ENCODE data around the gene PHLDA3. TPM values are rescaled to one million over a fixed set of nuclear protein-coding genes. Genes with fewer than 3 reads are reported as not detected.

The PHLDA3 gene
- total RNA-seq, 1 experiment from 2014 or later: not detected

- Histone ChIP-seq H4K20me1 (ENCODE audit: insufficient read depth, low read depth, low read length) (no peaks in the 10 kb centered on the region), H3K4me2 (ENCODE audit: low read depth, low read length, poor library complexity, severe bottlenecking) (no peak overlapping the region), H3K4me1 (ENCODE audit: low read length) (peaks cover 74% of the 10 kb centered on the region), H3K27ac (ENCODE audit: low read length) (no peak overlapping the region), H3K36me3 (ENCODE audit: insufficient read depth, low read length) (no peaks in the 10 kb centered on the region), H3K9me3 (ENCODE audit: low read length) (no peaks in the 10 kb centered on the region), H3K79me2 (ENCODE audit: low read length) (no peaks in the 10 kb centered on the region; the same call in 1 of the 2 replicates), H3K4me3 (ENCODE audit: low read length) (no peak overlapping the region), H3K27me3 (ENCODE audit: low read length) (no peaks in the 10 kb centered on the region), H3K9me2 (replicated peaks; ENCODE audit: insufficient read depth, low read length) (no peaks in the 10 kb centered on the region), H3K9ac (ENCODE audit: low read length) (no peak overlapping the region), H2AFZ (ENCODE audit: low read length) (no peak overlapping the region)
- no peak for DNase-seq
Measured at GRCh38 chr1:201434266-201434665, 34.7 kb downstream of the PHLDA3 start.

GRCh38 chr1:201433609-201434008, 35.4 kb downstream of the PHLDA3 start:
- H3K27ac ChIP-seq (ENCODE audit: low read length): no peak overlapping the region
- H3K36me3 ChIP-seq (ENCODE audit: insufficient read depth, low read length): no peaks in the 10 kb centered on the region
- H3K9ac ChIP-seq (ENCODE audit: low read length): no peak overlapping the region
- no peak overlapping the region for H3K4me3 ChIP-seq (ENCODE audit: low read length)
- no peaks in the 10 kb centered on the region for H4K20me1 ChIP-seq (ENCODE audit: insufficient read depth, low read depth, low read length)
- H2AFZ ChIP-seq (ENCODE audit: low read length): no peak overlapping the region
- no peak for DNase-seq
- no peaks in the 10 kb centered on the region for H3K9me3 ChIP-seq (ENCODE audit: low read length)
- no peaks in the 10 kb centered on the region for H3K27me3 ChIP-seq (ENCODE audit: low read length)
- H3K4me1 ChIP-seq (ENCODE audit: low read length): peaks cover 74% of the 10 kb centered on the region
- H3K9me2 ChIP-seq (replicated peaks; ENCODE audit: insufficient read depth, low read length): no peaks in the 10 kb centered on the region
- no peak overlapping the region for H3K4me2 ChIP-seq (ENCODE audit: low read depth, low read length, poor library complexity, severe bottlenecking)
- no peaks in the 10 kb centered on the region; the same call in 1 of the 2 replicates for H3K79me2 ChIP-seq (ENCODE audit: low read length)

- peak overlapping the region; percentile 77 for H3K9ac ChIP-seq (ENCODE audit: low read length)
- H2AFZ ChIP-seq (ENCODE audit: low read length): peak overlapping the region; percentile 32; the same call in 1 of the 2 replicates
- H3K4me2 ChIP-seq (ENCODE audit: low read depth, low read length, poor library complexity, severe bottlenecking): peak overlapping the region; percentile 69
- no peaks in the 10 kb centered on the region for H3K9me2 ChIP-seq (replicated peaks; ENCODE audit: insufficient read depth, low read length)
- no peaks in the 10 kb centered on the region; the same call in 1 of the 2 replicates for H3K79me2 ChIP-seq (ENCODE audit: low read length)
- H3K9me3 ChIP-seq (ENCODE audit: low read length): no peaks in the 10 kb centered on the region
- no peaks in the 10 kb centered on the region for H3K27me3 ChIP-seq (ENCODE audit: low read length)
- H3K4me1 ChIP-seq (ENCODE audit: low read length): peaks cover 87% of the 10 kb centered on the region
- no peaks in the 10 kb centered on the region for H4K20me1 ChIP-seq (ENCODE audit: insufficient read depth, low read depth, low read length)
- H3K36me3 ChIP-seq (ENCODE audit: insufficient read depth, low read length): no peaks in the 10 kb centered on the region
- peak overlapping the region; percentile 64; the same call in 1 of the 2 replicates for H3K4me3 ChIP-seq (ENCODE audit: low read length)
- DNase-seq: no peak
- peak overlapping the region; percentile 99 for H3K27ac ChIP-seq (ENCODE audit: low read length)
Measured at GRCh38 chr1:201430776-201431175, 38.2 kb downstream of the PHLDA3 start.

GRCh38 chr1:201429736-201430501, 39.1 kb downstream of the PHLDA3 start:
- Histone ChIP-seq H3K9me2 (replicated peaks; ENCODE audit: insufficient read depth, low read length) (no peaks in the 10 kb centered on the region), H3K79me2 (ENCODE audit: low read length) (no peaks in the 10 kb centered on the region; the same call in 1 of the 2 replicates), H3K9ac (ENCODE audit: low read length) (peak overlapping the region; percentile 77), H4K20me1 (ENCODE audit: insufficient read depth, low read depth, low read length) (no peaks in the 10 kb centered on the region), H3K4me2 (ENCODE audit: low read depth, low read length, poor library complexity, severe bottlenecking) (peak overlapping the region; percentile 69), H3K36me3 (ENCODE audit: insufficient read depth, low read length) (no peaks in the 10 kb centered on the region), H3K9me3 (ENCODE audit: low read length) (no peaks in the 10 kb centered on the region), H3K4me1 (ENCODE audit: low read length) (peaks cover 85% of the 10 kb centered on the region), H3K4me3 (ENCODE audit: low read length) (peak overlapping the region; percentile 64), H3K27ac (ENCODE audit: low read length) (peak overlapping the region; percentile 99), H3K27me3 (ENCODE audit: low read length) (no peaks in the 10 kb centered on the region), H2AFZ (ENCODE audit: low read length) (0 out of 2 replicates have a peak overlapping the region, but pooled peaks have one; percentile 32)
- peak; percentile 70 for DNase-seq

- peak overlapping the region; percentile 69 for H3K4me2 ChIP-seq (ENCODE audit: low read depth, low read length, poor library complexity, severe bottlenecking)
- no peak overlapping the region for H2AFZ ChIP-seq (ENCODE audit: low read length)
- no peaks in the 10 kb centered on the region for H3K9me3 ChIP-seq (ENCODE audit: low read length)
- H3K4me1 ChIP-seq (ENCODE audit: low read length): peaks cover 90% of the 10 kb centered on the region
- H3K27me3 ChIP-seq (ENCODE audit: low read length): no peaks in the 10 kb centered on the region
- no peaks in the 10 kb centered on the region for H3K9me2 ChIP-seq (replicated peaks; ENCODE audit: insufficient read depth, low read length)
- peak overlapping the region; percentile 64; the same call in 1 of the 2 replicates for H3K4me3 ChIP-seq (ENCODE audit: low read length)
- no peaks in the 10 kb centered on the region for H4K20me1 ChIP-seq (ENCODE audit: insufficient read depth, low read depth, low read length)
- peak overlapping the region; percentile 99 for H3K27ac ChIP-seq (ENCODE audit: low read length)
- no peak for DNase-seq
- H3K9ac ChIP-seq (ENCODE audit: low read length): peak overlapping the region; percentile 77
- H3K36me3 ChIP-seq (ENCODE audit: insufficient read depth, low read length): no peaks in the 10 kb centered on the region
- H3K79me2 ChIP-seq (ENCODE audit: low read length): no peaks in the 10 kb centered on the region; the same call in 1 of the 2 replicates
Measured at GRCh38 chr1:201427963-201428362, 41.0 kb downstream of the PHLDA3 start.

GRCh38 chr1:201426479-201427310, 42.3 kb downstream of the PHLDA3 start:
- Histone ChIP-seq H3K9ac (ENCODE audit: low read length) (peak overlapping the region; percentile 41; the same call in 1 of the 2 replicates), H4K20me1 (ENCODE audit: insufficient read depth, low read depth, low read length) (no peaks in the 10 kb centered on the region), H3K27ac (ENCODE audit: low read length) (peak overlapping the region; percentile 99), H2AFZ (ENCODE audit: low read length) (no peak overlapping the region), H3K4me3 (ENCODE audit: low read length) (no peak overlapping the region), H3K36me3 (ENCODE audit: insufficient read depth, low read length) (no peaks in the 10 kb centered on the region), H3K79me2 (ENCODE audit: low read length) (no peaks in the 10 kb centered on the region; the same call in 1 of the 2 replicates), H3K4me1 (ENCODE audit: low read length) (peaks cover 99% of the 10 kb centered on the region), H3K9me2 (replicated peaks; ENCODE audit: insufficient read depth, low read length) (no peaks in the 10 kb centered on the region), H3K4me2 (ENCODE audit: low read depth, low read length, poor library complexity, severe bottlenecking) (peak overlapping the region; percentile 7), H3K9me3 (ENCODE audit: low read length) (no peaks in the 10 kb centered on the region), H3K27me3 (ENCODE audit: low read length) (no peaks in the 10 kb centered on the region)
- DNase-seq: no peak

- Histone ChIP-seq H3K4me3 (ENCODE audit: low read length) (peak overlapping the region; percentile 28), H3K9ac (ENCODE audit: low read length) (peak overlapping the region; percentile 84), H3K9me3 (ENCODE audit: low read length) (no peaks in the 10 kb centered on the region), H3K4me1 (ENCODE audit: low read length) (peaks cover 98% of the 10 kb centered on the region), H3K9me2 (replicated peaks; ENCODE audit: insufficient read depth, low read length) (no peaks in the 10 kb centered on the region), H3K27me3 (ENCODE audit: low read length) (no peaks in the 10 kb centered on the region), H3K79me2 (ENCODE audit: low read length) (peaks cover 24% of the 10 kb centered on the region), H2AFZ (ENCODE audit: low read length) (no peak overlapping the region), H3K36me3 (ENCODE audit: insufficient read depth, low read length) (peaks cover 21% of the 10 kb centered on the region), H4K20me1 (ENCODE audit: insufficient read depth, low read depth, low read length) (peaks cover 12% of the 10 kb centered on the region; the same call in 1 of the 2 replicates), H3K27ac (ENCODE audit: low read length) (peak overlapping the region; percentile 99), H3K4me2 (ENCODE audit: low read depth, low read length, poor library complexity, severe bottlenecking) (peak overlapping the region; percentile 76)
- DNase-seq: peak; percentile 89
Measured at GRCh38 chr1:201424146-201424545, 44.8 kb downstream of the PHLDA3 start.

GRCh38 chr1:201423655-201424054, 45.3 kb downstream of the PHLDA3 start:
- peaks cover 16% of the 10 kb centered on the region; the same call in 1 of the 2 replicates for H4K20me1 ChIP-seq (ENCODE audit: insufficient read depth, low read depth, low read length)
- no peak overlapping the region for H2AFZ ChIP-seq (ENCODE audit: low read length)
- peaks cover 98% of the 10 kb centered on the region for H3K4me1 ChIP-seq (ENCODE audit: low read length)
- peak overlapping the region; percentile 28 for H3K4me3 ChIP-seq (ENCODE audit: low read length)
- peak overlapping the region; percentile 76 for H3K4me2 ChIP-seq (ENCODE audit: low read depth, low read length, poor library complexity, severe bottlenecking)
- H3K36me3 ChIP-seq (ENCODE audit: insufficient read depth, low read length): peaks cover 25% of the 10 kb centered on the region
- H3K9me2 ChIP-seq (replicated peaks; ENCODE audit: insufficient read depth, low read length): no peaks in the 10 kb centered on the region
- H3K27me3 ChIP-seq (ENCODE audit: low read length): no peaks in the 10 kb centered on the region
- H3K27ac ChIP-seq (ENCODE audit: low read length): peak overlapping the region; percentile 99
- peaks cover 28% of the 10 kb centered on the region for H3K79me2 ChIP-seq (ENCODE audit: low read length)
- H3K9me3 ChIP-seq (ENCODE audit: low read length): no peaks in the 10 kb centered on the region
- DNase-seq: no peak
- peak overlapping the region; percentile 84 for H3K9ac ChIP-seq (ENCODE audit: low read length)
